CD4-positive, alpha-beta T cell treated with Interleukin-21 for 1 hour (primary cell): Measurements from ENCODE around the gene LRRTM4.
"Not testable (repeated sequence)": the region's sequence is repeated elsewhere in the genome, so short reads cannot be mapped to it uniquely, and the experiment has no call there.

Experiments
- DNase-seq: peaks from one replicate; pipeline ENCODE4 v3.0.0-alpha.2; 2020

The LRRTM4 gene

GRCh38 chr2:77155511-77155910 is 366.7 kb downstream of the LRRTM4 start:
- no peak for DNase-seq

GRCh38 chr2:77149565-77149964 is 372.6 kb downstream of the LRRTM4 start:
- no peak for DNase-seq

GRCh38 chr2:77147153-77147552 is 375.0 kb downstream of the LRRTM4 start:
- DNase-seq, result no peak

- DNase-seq, result no peak
Observed at GRCh38 chr2:77144772-77145171, 377.4 kb downstream of the LRRTM4 start.

GRCh38 chr2:77142141-77142540 is 380.0 kb downstream of the LRRTM4 start:
- no peak for DNase-seq

- not testable (repeated sequence) for DNase-seq
Observed at GRCh38 chr2:77128479-77128878, 393.7 kb downstream of the LRRTM4 start.

- no peak for DNase-seq
Observed at GRCh38 chr2:77127345-77127744, 394.8 kb downstream of the LRRTM4 start.

GRCh38 chr2:77121518-77121917 is 400.7 kb downstream of the LRRTM4 start:
- DNase-seq, result no peak

- DNase-seq, result no peak
Observed at GRCh38 chr2:77119333-77119732, 402.8 kb downstream of the LRRTM4 start.

GRCh38 chr2:77108915-77109314 is 413.3 kb downstream of the LRRTM4 start:
- DNase-seq, result no peak

GRCh38 chr2:77105008-77105407 is 417.2 kb downstream of the LRRTM4 start:
- DNase-seq, result no peak

- no peak for DNase-seq
Observed at GRCh38 chr2:77104554-77104953, 417.6 kb downstream of the LRRTM4 start.

GRCh38 chr2:77102927-77103326 is 419.2 kb downstream of the LRRTM4 start:
- no peak for DNase-seq

GRCh38 chr2:77101796-77102452 is 420.3 kb downstream of the LRRTM4 start:
- no peak for DNase-seq

GRCh38 chr2:77099961-77100360 is 422.2 kb downstream of the LRRTM4 start:
- DNase-seq, result no peak

- not testable (repeated sequence) for DNase-seq
Observed at GRCh38 chr2:77095525-77095924, 426.7 kb downstream of the LRRTM4 start.

GRCh38 chr2:77095096-77095495 is 427.1 kb downstream of the LRRTM4 start:
- DNase-seq, result no peak

GRCh38 chr2:77088424-77088823 is 433.8 kb downstream of the LRRTM4 start:
- DNase-seq, result not testable (repeated sequence)

- DNase-seq, result no peak
Observed at GRCh38 chr2:77087987-77088414, 434.2 kb downstream of the LRRTM4 start.

GRCh38 chr2:77086478-77086877 is 435.7 kb downstream of the LRRTM4 start:
- DNase-seq, result no peak

GRCh38 chr2:77086051-77086450 is 436.1 kb downstream of the LRRTM4 start:
- DNase-seq, result no peak

- no peak for DNase-seq
Observed at GRCh38 chr2:77085561-77085960, 436.6 kb downstream of the LRRTM4 start.

- DNase-seq, result no peak
Observed at GRCh38 chr2:77081597-77081996, 440.6 kb downstream of the LRRTM4 start.

GRCh38 chr2:77064324-77064723 is 457.9 kb downstream of the LRRTM4 start:
- DNase-seq, result no peak

GRCh38 chr2:77054938-77055337 is 467.2 kb downstream of the LRRTM4 start:
- DNase-seq, result no peak
